Sciatic nerve (tissue), 2 donors: ENCODE results near the gene CCNK. TPM values are rescaled to one million over a fixed set of nuclear protein-coding genes. Genes with fewer than 3 reads are reported as not detected.

Experiments used
- ATAC-seq: fragments of 200-7000 bp; cut with Tn5 transposase; one replicate; pipeline ENCODE4 v1.9.1; 2020; ENCODE audit warnings: mild to moderate bottlenecking, moderate library complexity
- DNase-seq: peaks from one replicate; pipeline ENCODE4 v3.0.0-alpha.2; 2020; ENCODE audit warnings: low spot score
- intact Hi-C: fragments of 100-400 bp; cut with DNase I; formaldehyde crosslinking; loops from one replicate; pipeline ENCODE4 v1.14.2; 2022
- total RNA-seq: library from RNA; stranded (reverse); fragmentation: NEBNext Ultra II Directional; extraction: Animal tissue kit (Norgen Biotek cat#: 25700); gene quantifications from one replicate; pipeline ENCODE4 v1.2.1, GENCODE V29; 2021
- donor health status: DM: no; HTN: no; CAD: no.
- donor health status: DM: no; HTN: no; CAD: no.

CCNK gene
- 43.2 TPM for total RNA-seq

GRCh38 chr14:99480917-99481744 is at the start of gene CCNK:
Gene CCNK, plus strand, starts transcription at chr14:99481409. Its CDS starts 11,269 bp downstream, at chr14:99492678.
- peak; percentile 98 for ATAC-seq
- intact Hi-C loops: no loop called here
- peak; percentile 100 for DNase-seq

GRCh38 chr14:99431986-99432385 is 49.2 kb upstream of the CCNK start:
- DNase-seq: no peak
- no peak for ATAC-seq
- intact Hi-C loops: no loop called here

GRCh38 chr14:99432485-99432884 is 48.7 kb upstream of the CCNK start:
- intact Hi-C loops: no loop called here
- ATAC-seq: no peak
- DNase-seq: no peak

GRCh38 chr14:99435327-99435726 is 45.9 kb upstream of the CCNK start:
- intact Hi-C loops: no loop called here

GRCh38 chr14:99436247-99437180 is 44.7 kb upstream of the CCNK start:
- intact Hi-C loops: no loop called here
- ATAC-seq (no peak), DNase-seq (no peak)

More at GRCh38 chr14:99435327-99435726, 45.9 kb upstream of the CCNK start:
- DNase-seq (no peak), ATAC-seq (no peak)

GRCh38 chr14:99437706-99438105 is 43.5 kb upstream of the CCNK start:
- no peak for ATAC-seq
- intact Hi-C loops: no loop called here
- no peak for DNase-seq

- no peak for DNase-seq
- intact Hi-C loops: no loop called here
- no peak for ATAC-seq
Observed at GRCh38 chr14:99440278-99440677, 40.9 kb upstream of the CCNK start.

- ATAC-seq (no peak), DNase-seq (no peak)
- intact Hi-C loops: no loop called here
Observed at GRCh38 chr14:99441157-99441870, 39.9 kb upstream of the CCNK start.

- intact Hi-C loops: no loop called here
- DNase-seq: no peak
Observed at GRCh38 chr14:99441918-99442317, 39.3 kb upstream of the CCNK start.

GRCh38 chr14:99445931-99446330 is 35.3 kb upstream of the CCNK start:
- no peak for ATAC-seq
- DNase-seq: no peak
- intact Hi-C loops: no loop called here

More at GRCh38 chr14:99441918-99442317, 39.3 kb upstream of the CCNK start:
- no peak for ATAC-seq

GRCh38 chr14:99447739-99448138 is 33.5 kb upstream of the CCNK start:
- DNase-seq: no peak
- no peak for ATAC-seq
- intact Hi-C loops: no loop called here

- intact Hi-C loops: no loop called here
- ATAC-seq: no peak
- DNase-seq: no peak
Observed at GRCh38 chr14:99450266-99450665, 30.9 kb upstream of the CCNK start.

GRCh38 chr14:99451234-99451633 is 30.0 kb upstream of the CCNK start:
- no peak for ATAC-seq
- no peak for DNase-seq
- intact Hi-C loops: no loop called here

- no peak for DNase-seq
- no peak for ATAC-seq
- intact Hi-C loops: no loop called here
Observed at GRCh38 chr14:99452968-99453367, 28.2 kb upstream of the CCNK start.

GRCh38 chr14:99454246-99454645 is 27.0 kb upstream of the CCNK start:
- intact Hi-C loops: no loop called here
- DNase-seq: no peak
- ATAC-seq: no peak

GRCh38 chr14:99459481-99460100 is 21.6 kb upstream of the CCNK start:
- intact Hi-C loops: no loop called here
- no peak for ATAC-seq
- DNase-seq: no peak

- ATAC-seq (no peak), DNase-seq (no peak)
- intact Hi-C loops: no loop called here
Observed at GRCh38 chr14:99460793-99461192, 20.4 kb upstream of the CCNK start.

- DNase-seq: no peak
- intact Hi-C loops: no loop called here
- no peak for ATAC-seq
Observed at GRCh38 chr14:99461411-99462085, 19.7 kb upstream of the CCNK start.
